GM23248 (cell line): ENCODE results near the gene ASGR2.

Experiments used
- EZH2 ChIP-seq: fragments of 200-600 bp; sonication (generic); IDR thresholded peaks from 2 replicates; pipeline ENCODE4 v1.6.1; 2018; ENCODE audit warnings: antibody characterized with exemption, mild to moderate bottlenecking; ENCODE audit not compliant: insufficient read depth, poor library complexity, severe bottlenecking
- EZH2phosphoT487 ChIP-seq: fragments of 200-600 bp; sonication (generic); IDR thresholded peaks from 2 replicates; pipeline ENCODE4 v1.6.1; 2018; ENCODE audit warnings: antibody characterized with exemption, moderate library complexity, mild to moderate bottlenecking, low read depth; ENCODE audit not compliant: insufficient read depth

DNA sequence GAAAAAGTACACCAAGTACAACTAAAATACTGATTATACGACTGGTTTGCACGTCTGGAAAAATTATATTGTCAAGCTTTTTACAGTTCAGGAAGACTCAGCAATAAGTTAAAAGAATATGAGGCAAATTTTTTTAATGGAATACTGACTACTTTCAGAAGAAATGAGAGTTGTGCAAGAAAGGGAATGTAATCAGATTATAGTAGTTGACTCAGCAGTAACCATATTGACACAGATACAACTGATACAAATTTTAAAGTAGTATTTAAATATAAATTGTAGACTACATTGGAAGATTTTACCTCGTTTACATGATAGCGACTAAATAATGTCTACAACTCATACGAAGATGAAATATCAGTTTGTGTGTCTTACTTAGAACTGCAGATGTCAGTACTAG, 16.7 kb downstream of the ASGR2 start:
- TF ChIP-seq EZH2 (no peak), EZH2phosphoT487 (no peak)
